GM12874 (cell line): ENCODE data around the gene KCTD19.

Source experiments
- CTCF ChIP-seq: IDR thresholded peaks from 2 replicates; pipeline ENCODE4 v1.5.1; 2011; ENCODE audit warnings: low read depth, mild to moderate bottlenecking, control low read depth, low read length, moderate library complexity; ENCODE audit not compliant: insufficient read depth

Gene KCTD19

GRCh38 chr16:67260426-67261063 lies 66.0 kb downstream of the KCTD19 start:
- peak; percentile 71 for TF ChIP-seq CTCF

- no peak for TF ChIP-seq CTCF
Measured at GRCh38 chr16:67259705-67260104, 66.8 kb downstream of the KCTD19 start.

- TF ChIP-seq CTCF: no peak
Measured at GRCh38 chr16:67258161-67258835, 68.2 kb downstream of the KCTD19 start.

GRCh38 chr16:67257486-67258160 lies 68.9 kb downstream of the KCTD19 start:
- no peak for TF ChIP-seq CTCF

- no peak for TF ChIP-seq CTCF
Measured at GRCh38 chr16:67256701-67257230, 69.8 kb downstream of the KCTD19 start.

GRCh38 chr16:67255553-67256221 lies 70.9 kb downstream of the KCTD19 start:
- TF ChIP-seq CTCF: no peak
